Dedifferentiated amniotic fluid mesenchymal stem cell (primary cell): ENCODE results near the gene SLC25A19.
A peak's percentile ranks its signal among the peaks of the same experiment; 100 is the strongest.
"Not testable (repeated sequence)": the region's sequence is repeated elsewhere in the genome, so short reads cannot be mapped to it uniquely, and the experiment has no call there.

Source experiments
- DNase-seq: peaks from one replicate; pipeline ENCODE4 v3.0.0-alpha.2; 2016; ENCODE audit errors: extremely low spot score

Gene SLC25A19

DNA sequence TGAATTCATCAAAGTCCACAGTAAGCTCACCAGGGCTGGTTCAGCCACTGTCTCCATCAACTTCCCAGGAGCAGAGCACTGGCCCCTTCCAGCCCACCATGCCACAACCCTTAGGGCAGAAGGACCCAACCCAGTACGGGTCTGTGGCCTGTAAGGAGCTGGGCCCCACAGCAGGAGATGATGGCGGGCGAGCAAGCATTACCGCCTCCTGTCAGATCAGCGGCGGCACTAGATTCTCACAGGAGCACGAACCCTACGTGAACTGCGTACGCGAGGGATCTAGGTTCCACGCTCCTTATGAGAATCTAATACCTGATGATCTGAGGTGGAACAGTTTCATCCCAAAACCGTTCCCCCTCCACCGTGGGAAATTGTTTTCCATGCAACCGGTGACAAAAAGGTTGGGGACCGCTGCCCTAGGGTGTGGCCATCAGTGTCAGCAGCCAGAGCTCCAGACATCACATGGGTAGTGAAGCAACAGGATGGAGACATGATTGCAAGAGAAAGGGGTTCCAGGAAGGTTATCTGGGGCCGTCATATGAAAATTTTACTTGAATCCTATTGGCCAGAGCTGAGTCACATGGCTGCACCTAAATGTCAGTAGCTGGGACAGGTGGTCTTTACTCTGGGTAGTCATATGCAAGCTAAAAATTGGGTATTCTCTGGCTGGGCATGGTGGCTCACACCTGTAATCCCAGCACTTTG lies 12.4 kb upstream of the SLC25A19 start:
- DNase-seq: no peak

GRCh38 chr17:75301049-75301448 lies 11.8 kb upstream of the SLC25A19 start:
- no peak for DNase-seq

- DNase-seq: no peak
Observed at GRCh38 chr17:75300280-75300679, 11.0 kb upstream of the SLC25A19 start.

- no peak for DNase-seq
Observed at GRCh38 chr17:75295201-75296158, 6.2 kb upstream of the SLC25A19 start.

DNA sequence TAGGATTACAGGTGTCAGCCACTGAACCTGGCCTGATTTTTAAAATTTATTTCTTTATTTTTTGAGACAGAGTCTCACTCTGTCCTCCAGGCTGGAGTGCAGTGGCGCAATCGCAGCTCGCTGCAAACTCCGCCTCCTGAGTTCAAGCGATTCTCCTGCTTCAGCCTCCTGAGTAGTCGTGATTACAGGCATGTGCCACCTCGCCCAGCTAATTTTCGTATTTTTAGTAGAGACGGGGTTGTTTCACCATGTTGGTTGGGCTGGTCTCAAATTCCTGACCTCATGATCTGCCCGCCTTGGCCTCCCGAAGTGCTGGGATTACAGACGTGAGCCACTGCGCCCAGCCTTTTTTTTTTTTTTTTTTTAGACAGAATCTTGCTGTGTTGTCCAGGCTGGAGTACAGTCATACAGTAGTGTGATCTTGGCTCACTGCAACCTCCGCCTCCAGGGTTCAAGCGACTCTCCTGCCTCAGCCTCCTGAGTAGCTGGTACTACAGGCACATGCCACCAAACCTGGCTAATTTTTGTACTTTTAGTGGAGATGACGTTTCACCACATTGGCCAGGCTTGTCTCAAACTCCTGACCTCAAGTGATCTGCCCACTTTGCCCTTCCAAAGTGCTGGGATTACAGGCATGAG lies 3.7 kb upstream of the SLC25A19 start:
- not testable (repeated sequence) for DNase-seq

GRCh38 chr17:75289832-75290337 lies 652 bp upstream of the SLC25A19 start:
- DNase-seq: peak; percentile 60

GRCh38 chr17:75288770-75289114 lies 491 bp downstream of the SLC25A19 start:
- DNase-seq: no peak

DNA sequence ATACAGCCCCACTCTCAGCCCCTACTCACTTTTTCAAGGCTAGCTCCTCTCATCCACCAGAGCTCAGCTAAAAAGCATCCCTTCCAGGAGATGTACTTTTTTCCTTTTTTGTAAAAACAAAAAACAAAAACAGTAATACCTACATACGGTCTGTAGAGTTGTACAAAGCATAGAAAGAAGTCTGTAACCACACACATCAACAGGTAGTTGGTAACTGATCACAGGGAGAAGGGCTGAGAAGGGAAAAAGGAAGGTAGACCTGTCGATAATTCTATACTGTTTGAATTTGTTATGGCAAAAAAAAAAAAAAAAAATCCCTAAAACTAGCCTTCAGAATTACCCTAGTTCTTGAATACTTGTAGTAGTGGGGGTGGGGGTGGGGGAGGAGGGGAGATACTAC lies 874 bp downstream of the SLC25A19 start:
- DNase-seq: no peak

DNA sequence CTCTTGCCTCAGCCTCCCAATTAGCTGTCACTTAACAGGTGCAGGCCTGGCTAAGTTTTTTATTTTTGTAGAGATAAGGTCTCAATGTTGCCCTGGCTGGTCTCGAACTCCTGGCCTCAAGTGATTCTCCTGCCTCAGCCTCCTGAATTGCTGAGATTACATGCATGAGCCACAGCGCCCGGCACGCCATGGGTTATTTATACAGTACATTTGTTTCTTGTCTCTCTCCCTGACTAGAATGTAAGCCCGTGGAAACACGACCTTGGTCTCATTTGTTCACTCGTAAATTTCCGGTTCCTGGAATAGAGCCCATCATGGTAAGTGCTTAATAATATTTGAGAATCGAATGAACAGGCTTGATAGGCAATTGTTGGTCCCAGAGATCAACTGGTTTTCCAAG lies 2.0 kb downstream of the SLC25A19 start:
- DNase-seq: no peak

DNA sequence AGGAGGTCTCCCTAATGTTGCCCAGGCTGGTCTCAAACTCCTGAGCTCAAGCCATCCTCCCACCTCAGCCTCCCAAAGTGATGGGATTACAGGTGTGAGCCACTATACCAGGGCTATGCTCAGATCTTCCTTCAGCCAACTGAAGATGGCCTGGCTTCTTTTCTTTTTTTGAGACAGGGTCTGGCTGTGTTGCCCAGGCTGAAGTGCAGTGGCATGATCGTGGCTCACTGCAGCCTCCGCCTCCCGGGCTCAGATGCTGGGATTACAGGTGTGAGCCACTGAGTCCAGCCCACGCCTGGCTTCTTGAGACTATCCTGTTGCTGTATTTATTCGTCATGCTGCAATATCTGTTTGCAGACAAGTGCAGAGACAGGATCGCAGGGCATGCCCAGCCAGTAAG lies 4.1 kb downstream of the SLC25A19 start:
- DNase-seq: no peak

GRCh38 chr17:75280189-75280588 lies 9.0 kb downstream of the SLC25A19 start:
- DNase-seq: not testable (repeated sequence)

- DNase-seq: peak; percentile 84
Observed at GRCh38 chr17:75277664-75278071, 11.6 kb downstream of the SLC25A19 start.

GRCh38 chr17:75273977-75274708 lies 15.1 kb downstream of the SLC25A19 start:
- no peak for DNase-seq

DNA sequence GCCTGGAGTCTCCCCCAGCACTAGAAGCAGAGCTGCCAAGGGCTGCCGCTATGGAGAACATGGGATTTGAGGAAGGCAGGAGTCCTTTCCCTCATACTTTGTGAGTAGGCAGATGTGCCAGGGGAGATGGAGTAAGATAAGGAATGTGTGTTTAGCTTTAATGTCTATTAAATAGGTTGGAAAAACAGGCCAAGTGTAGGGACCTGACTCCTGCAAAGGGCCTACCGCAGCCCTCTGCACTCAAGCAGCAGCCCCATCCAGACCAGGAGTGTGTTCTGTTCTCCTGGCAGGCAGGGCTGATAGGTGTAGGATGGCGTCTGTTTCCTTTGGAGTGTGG lies 16.4 kb downstream of the SLC25A19 start:
- no peak for DNase-seq

DNA sequence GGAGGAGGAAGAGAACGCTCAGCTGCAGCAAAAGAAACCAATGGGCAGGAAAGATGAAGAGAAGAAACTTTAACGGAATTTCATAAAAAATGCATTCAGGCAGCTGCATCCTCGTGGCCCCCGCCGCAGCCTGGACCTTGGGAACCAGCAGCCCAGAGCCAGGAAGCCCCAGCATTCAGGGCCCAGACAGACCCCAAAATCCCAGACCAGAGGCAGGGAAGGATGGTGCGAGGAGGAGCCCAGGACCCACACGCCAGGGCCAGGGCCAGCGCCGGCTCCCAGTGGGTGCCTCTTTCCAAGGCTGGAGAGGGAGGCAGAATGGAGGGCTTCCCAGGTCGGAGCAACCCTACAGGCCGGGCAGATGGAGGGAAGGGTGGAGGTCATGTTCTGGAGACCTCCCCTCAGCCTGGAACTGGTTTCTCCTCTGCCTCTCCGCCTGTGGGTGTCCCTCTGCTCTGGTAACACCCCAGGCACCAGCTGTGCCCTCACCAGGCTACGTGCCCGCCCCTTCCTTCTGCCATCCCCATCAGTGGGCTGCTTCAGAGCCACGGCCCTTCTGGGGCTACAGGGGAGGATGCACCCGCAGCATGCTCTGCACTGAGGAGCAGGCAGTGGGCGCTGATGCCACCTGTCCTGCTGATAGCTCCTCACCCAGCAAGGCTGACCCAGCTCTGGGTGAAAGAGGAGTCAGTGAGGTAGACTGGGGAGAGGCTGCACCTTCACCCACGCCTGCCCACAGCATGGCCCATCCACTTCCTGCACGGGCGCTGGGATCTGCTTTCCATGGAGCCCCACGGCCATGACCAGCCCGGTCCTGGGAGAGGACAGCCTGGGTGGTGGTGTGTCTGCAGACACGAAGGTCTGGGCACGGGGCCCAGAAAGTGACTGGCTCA lies 17.0 kb downstream of the SLC25A19 start:
- DNase-seq: no peak

GRCh38 chr17:75271233-75271954 lies 17.8 kb downstream of the SLC25A19 start:
- DNase-seq: peak; percentile 52

- no peak for DNase-seq
Observed at GRCh38 chr17:75270966-75271232, 18.3 kb downstream of the SLC25A19 start, which contains the start of gene MIF4GD. Gene MIF4GD, minus strand, starts transcription at chr17:75271231. Its CDS starts 1,036 bp downstream, at chr17:75270195.

- peak; percentile 55 for DNase-seq
Observed at GRCh38 chr17:75270218-75270965, 18.8 kb downstream of the SLC25A19 start.

GRCh38 chr17:75269844-75270217 lies 19.4 kb downstream of the SLC25A19 start:
- DNase-seq: no peak
